COLO668 (cell line): ENCODE measurements around the gene SURF1.
"Not testable (repeated sequence)": the region's sequence is repeated elsewhere in the genome, so short reads cannot be mapped to it uniquely, and the experiment has no call there.

Experiments used
- DNase-seq: peaks from one replicate; lab custom pipeline; 2025; ENCODE audit not compliant: unreplicated experiment; lab: John Stamatoyannopoulos, UW

The SURF1 gene

DNA sequence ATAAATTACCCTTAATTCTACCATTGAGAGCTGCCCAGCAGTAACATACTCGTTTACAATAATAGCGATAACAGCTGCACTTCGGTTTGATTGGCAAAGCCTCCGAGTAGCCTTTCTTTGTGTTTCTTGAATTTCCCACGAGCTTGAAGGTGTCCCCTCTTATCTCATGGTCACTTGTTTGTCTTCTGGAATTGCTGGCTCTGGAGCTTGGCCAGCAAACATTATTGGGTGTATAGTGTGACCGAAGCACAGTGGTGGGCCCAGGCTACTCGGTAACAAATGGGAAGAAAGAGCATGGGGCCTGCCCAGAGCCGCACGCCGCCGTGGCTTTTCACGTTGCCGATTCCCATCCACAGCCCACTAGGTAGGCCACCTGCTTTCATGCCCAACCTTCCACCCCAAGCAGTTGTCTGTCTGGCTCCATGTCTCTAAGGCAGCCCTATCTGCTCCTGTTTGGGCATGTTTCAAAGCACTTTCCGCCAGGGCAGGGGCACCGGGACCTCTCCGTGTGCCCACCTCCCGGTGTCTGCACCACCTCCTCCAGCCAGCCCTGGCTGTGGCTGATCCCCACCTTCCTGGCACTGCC lies 28.5 kb upstream of the SURF1 start:
- no peak for DNase-seq

DNA sequence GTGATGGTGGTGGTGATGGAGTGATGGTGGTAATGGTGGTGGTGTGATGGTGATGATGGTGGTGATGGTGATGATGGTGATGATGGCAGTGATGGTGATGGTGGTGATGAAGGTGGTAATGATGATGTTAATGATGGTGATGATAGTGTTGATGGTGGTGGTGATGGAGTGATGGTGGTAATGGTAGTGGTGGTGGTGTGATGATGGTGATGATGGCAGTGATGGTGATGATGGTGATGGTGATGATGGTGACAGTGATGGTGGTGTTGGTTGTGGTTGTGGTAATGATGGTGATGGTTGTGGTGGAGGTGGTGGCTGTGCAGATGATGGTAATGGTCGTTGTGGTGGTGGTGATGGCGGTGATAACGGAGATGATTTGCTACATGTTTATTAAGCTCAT lies 27.2 kb upstream of the SURF1 start:
- no peak for DNase-seq

DNA sequence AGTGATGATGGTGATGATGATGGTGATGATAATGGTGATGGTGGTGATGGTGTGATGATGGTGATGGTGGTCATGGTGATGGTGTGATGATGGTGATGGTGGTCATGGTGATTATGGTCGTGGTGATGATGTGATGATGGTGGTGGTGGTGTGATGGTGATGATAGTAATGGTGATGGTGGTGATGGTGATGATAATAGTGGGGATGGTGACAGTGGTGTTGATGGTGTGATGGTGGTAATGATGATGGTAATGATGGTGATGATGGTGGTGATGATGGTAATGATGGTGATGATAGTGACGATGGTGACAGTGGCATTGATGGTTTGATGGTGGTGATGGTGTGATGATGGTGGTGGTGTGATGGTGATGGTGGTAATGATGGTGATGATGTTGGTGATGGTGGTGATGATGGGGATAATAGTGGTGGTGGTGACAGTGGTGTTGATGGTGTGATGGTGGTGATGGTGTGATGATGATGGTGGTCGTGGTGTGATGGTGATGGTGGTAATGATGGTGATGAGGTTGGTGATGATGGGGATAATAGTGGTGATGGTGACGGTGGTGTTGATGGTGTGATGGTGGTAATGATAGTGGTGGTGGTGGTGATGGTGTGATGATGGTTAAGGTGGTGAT lies 26.3 kb upstream of the SURF1 start:
- no peak for DNase-seq

DNA sequence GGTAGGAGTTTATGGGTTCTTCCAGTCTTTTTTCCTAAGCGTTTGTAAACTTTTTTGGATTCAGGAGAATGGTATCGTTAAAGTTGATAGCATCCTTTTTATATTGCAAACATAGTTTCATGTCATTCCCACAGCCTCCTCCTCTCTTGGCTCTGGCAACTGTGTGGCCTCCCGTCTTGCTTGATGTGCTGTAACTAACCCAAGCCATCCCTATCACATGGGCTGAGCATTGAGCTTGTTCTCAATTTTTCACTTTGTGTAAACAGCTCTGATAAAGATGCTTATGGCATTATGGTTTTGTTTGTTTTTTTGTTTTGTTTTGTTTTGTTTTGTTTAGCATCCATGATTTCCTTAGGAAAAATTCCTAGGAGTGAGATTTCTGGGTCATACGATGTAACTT lies 24.4 kb upstream of the SURF1 start:
- DNase-seq = no peak

DNA sequence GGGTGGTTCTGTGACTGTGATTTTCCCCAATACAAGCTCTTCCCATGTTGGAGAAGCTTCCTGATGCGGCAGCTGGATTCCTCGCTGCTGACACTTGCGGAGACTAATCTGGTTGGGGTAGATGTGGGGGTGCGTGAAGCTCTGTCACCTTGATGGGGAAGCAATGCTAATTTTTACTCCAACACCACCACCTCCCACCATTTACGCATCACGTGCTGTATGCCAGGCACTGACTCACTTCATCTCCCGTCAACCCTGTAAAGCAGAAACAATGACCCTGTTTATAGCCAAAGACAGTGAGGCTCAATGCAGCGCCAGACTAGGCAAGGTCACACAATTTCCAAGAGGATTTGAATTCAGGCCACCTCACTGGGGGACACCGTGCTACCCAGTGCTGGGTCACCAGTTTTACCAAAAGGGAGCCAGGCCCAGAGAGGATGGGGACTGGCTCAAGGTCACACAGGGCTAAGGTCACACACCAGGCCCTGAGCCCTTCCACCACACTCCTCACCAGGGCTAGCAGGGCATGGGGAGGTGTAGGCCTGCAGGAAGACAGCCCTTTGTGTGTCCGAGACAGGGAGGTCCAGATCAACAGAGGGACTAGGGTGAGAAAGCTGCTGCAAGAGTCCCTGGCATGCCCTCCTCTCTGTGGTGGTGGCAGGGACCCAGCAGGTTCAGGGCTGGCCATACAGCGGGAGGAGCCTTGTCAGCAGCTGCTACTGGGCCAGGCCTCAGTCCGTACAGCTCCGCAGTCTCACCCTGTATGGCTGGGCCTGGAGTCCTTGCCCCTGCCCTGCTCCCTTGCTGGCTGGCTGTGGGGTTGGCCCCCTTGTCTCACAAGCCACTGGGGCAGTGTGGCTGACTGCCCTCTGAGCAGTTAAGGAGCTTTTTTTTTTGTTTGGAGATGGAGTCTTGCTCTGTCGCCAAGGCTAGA lies 23.1 kb upstream of the SURF1 start:
- no peak for DNase-seq

DNA sequence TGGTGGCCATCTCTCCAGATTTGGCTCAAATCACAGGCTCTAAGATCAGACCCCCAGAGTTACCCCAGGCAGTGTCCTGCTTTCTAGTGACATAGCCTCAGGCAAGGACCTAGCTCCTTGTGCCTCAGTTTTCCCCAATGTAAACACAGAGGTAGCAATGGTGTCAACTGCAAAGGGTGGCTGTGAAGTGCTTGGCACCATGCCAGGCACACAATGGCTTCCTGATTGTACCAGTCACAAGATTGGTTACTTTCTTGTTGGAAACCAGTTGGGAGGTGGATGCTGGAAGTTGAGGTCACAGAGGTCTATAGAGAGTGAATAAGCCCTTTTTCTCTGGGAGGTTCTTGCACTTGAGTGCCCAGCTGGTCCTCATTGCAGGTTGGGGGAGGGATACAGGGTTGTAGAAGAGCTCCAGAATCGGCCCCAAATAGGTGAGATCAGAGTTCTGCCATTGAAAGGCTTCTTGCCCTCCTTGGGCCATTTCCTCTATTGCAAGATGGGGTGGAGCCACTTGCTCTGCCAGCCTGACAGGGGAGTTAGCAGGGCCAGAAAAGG lies 22.2 kb upstream of the SURF1 start:
- DNase-seq = peak; percentile 48

DNA sequence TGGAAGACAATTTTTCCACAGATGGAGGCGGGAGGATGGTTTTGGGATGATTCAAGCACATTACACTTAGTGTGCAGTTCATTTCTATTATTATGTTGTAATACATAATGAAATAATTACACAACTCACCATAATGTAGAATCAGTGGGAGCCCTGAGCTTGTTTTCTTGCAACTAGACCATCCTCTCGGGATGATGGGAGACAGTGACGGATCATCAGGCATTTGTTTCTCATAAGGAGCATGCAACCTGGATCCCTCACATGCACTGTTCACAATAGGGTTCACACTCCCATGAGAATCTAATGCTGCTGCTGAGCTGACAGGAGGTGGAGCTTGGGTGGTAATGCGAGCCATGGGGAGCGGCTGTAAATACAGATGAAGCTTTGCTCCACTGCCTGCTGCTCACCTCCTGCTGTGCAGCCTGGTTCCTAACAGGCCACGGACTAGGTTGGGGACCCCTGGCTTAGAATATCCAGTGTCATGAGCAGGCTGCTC lies 21.5 kb upstream of the SURF1 start:
- DNase-seq = peak; percentile 73

DNA sequence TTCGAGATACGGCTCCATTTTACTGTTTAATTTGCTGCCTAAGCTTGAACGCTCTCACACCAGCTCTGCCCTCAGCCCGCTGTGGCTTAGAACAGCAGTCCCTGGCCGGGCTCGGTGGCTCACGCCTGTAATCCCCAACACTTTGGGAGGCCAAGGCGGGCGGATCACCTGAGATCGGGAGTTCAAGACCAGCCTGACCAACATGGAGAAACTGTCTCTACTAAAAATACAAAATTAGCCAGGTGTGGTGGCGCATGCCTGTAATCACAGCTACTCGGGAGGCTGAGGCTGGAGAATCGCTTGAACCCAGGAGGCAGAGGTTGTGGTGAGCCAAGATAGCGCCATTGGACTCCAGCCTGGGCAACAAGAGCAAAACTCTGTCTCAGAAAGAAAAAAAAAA lies 21.0 kb upstream of the SURF1 start:
- not testable (repeated sequence) for DNase-seq

DNA sequence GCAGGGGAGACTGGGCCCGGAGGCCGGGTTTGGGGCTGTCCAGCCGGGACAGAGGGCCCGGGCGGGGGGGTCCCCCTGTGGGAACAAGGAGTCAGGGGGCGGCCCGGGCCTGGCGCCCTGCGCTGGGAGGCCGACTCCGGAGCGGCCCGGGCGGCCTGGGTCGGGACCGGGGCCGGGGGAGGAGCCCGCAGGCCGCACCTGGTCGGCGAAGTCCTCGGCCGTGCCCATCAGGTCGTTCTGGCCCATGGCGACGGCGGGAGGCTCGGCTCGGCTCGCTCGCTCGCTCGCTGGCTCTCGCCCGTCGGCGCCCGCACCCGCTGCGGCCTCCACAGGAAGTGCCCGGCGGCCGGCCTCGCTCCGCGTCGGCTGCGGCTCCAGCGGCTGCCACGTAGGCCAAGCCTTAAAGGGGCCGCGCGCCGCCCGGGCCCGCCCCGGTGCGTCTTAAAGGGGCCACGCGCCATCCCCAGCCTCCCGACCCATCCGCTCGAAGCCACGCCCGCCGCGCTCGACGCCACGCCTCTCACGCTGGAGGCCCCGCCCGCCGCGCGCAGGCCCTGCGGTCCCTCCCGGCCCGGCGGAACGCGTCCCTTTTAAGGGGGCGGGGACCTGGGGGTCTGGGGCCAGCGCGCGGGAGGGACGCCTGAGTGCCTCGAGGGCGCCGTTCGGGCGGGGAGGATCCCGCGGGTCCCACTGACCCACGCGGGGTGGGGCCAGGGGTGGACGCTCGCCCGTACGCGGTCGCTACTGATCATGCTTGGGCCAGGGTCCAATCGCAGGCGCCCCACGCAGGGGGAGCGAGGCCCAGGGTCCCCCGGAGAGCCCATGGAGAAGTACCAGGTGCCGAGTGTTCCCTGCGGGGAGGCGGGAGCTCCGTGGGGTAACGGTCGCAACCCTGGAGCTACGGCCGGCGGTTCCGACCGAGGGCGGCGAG lies 19.7 kb upstream of the SURF1 start, which contains the start of the genes STKLD1 and SURF4:
Gene STKLD1 (plus strand): TSS at position 643 of the 931 bp plus-strand sequence. CDS start 108 bp downstream, at position 751.
Gene SURF4 (minus strand): TSS at position 337 of the 931 bp plus-strand sequence. CDS start 91 bp downstream, at position 246.
- DNase-seq = peak; percentile 98

DNA sequence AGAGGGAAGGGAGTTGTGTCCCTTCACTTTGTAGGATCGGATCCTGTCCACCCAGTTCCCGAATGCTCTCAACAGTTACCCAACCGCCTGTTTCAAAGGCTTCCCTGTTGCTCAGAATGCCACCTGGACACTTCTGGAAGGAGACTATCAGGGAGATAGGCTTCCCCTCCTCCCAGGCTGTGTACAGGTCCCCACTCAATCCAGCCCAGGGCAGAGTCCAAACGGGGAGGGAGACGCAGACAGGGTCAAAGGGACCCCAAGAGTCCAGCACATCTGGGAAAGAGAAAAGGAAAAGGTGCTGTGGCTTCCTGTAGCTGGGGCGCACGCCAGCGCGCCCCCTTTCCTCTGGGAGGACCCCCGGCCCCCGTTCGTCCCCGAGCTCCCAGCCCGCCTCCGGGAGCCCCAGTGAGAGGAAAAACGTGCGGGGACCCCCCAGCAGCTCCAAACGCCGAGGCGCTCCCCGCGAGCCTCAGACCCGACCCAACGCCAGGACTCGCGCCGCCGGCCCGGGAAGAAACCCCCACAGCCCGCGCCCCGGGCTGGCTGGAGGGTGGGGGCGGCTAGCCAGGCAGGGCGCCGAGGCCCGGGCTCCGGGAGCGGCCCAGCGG lies 18.9 kb upstream of the SURF1 start:
- DNase-seq = peak; percentile 52

DNA sequence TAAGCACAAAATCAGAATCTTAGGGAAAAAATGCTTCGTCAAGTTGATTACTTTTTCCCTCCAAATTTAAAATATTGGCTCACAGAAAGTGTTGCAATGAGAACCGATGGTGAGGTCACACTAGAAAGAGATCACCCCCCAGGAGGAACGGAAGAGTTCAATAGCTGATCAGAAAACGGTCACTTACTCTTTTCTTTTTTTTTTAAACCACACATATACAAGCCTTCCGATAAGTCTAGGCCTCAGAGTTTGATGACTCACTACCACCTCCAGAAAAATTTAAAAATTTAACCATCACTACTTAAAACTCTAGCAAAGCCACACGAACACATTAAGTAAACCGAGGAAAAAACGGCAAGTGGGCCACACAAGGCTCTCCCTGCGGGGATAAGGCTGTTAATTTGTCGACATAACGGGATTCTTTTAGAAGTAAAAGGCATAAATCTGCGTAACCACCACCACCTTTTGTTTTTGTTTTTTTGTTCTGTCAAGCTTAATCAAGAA lies 18.4 kb upstream of the SURF1 start:
- no peak for DNase-seq

DNA sequence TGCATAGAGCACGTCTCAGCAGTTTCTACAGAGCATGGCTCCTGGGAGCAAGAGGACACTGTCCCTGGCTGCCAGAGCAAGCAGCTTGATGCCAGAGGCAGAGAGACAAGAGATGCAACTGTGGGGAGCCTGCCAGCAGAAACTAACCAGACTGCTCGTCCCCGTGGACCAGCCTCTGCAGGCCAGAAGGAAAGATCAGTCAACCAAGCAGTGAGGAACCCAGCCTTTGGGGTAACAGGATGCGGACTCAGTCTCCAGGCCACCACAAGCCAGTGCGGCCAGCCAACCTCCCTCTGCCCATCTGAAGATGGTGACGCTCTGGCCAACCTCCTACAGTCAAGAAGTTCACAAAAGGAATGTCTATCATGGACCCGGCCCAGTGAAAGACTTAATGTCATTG lies 15.9 kb upstream of the SURF1 start:
- no peak for DNase-seq

DNA sequence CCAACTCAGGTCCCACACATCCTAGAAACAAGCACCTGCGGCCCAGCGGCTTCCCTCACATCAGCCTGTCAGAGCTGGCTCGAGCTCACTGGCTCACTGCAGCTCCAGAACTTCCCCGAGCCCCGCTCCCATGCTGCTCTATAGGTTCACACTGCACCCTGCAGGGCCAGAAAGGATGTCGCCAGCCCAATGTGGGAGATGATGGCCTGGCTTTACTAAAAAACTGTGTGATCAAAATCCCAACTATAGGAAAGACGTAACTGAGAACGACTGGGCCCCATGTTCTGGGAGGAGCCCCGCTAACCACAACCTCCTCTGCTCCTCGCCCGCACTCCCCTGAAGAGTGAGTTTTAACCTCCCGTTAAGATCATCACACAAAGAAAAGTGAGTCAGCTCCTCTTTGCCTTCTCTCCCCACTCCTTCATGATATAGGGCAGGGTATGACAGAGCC lies 15.0 kb upstream of the SURF1 start:
- DNase-seq = no peak

DNA sequence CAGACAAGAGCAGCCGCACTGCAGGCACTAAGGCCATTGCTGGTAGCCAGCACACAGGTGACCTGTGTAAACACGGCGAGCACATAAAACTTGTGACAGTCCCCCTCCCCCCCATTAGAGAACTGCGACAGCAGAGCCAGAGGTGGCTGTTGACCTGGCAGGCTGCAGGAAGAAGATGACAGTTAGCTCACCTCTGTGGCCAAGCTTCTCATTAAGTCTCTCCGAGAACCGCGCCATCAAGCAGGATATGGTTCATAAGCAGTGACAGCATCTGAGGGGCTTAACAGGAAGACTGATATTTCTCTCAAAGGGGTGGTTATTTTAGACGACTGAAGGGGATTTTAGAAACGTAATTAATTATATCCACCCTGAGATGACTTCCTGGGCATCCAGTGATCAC lies 14.4 kb upstream of the SURF1 start:
- DNase-seq = no peak

DNA sequence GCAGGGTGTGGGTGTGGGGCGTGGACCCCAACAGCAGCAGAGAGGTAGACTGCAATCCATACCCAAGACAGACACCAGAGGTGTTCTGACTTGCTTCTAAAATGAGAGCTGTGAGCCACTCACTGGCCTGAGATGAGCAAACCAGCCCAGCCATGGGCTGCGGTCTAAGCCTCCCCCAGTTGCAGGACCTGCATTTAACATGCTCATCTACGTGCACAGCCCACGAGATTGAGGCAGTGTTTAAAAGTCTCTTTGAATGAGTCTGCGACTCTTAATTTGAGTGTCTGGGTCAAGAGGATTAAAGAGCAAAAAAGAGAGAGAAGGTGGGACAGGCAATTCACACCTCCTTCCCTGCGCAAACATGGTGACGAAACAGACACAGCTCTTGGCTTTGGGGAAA lies 13.6 kb upstream of the SURF1 start:
- no peak for DNase-seq

DNA sequence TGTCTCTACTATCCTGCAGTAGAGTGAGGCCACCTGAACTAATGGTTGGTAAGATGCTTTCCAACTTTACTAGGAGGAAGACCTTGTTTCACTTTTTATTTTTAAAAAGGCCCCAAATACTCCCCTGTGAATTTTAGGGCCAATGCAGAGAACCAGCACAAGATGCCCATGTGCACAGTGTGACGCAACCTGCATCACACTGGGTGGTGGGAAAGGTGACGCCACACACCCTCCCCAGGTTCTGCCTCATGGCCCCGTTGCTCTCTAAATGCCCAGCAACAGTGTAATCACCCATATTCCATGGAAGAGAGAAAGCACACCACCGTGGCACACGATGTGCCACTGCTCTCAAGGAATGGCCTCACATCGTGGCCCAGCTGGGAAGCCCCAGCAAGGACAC lies 13.1 kb upstream of the SURF1 start:
- no peak for DNase-seq

DNA sequence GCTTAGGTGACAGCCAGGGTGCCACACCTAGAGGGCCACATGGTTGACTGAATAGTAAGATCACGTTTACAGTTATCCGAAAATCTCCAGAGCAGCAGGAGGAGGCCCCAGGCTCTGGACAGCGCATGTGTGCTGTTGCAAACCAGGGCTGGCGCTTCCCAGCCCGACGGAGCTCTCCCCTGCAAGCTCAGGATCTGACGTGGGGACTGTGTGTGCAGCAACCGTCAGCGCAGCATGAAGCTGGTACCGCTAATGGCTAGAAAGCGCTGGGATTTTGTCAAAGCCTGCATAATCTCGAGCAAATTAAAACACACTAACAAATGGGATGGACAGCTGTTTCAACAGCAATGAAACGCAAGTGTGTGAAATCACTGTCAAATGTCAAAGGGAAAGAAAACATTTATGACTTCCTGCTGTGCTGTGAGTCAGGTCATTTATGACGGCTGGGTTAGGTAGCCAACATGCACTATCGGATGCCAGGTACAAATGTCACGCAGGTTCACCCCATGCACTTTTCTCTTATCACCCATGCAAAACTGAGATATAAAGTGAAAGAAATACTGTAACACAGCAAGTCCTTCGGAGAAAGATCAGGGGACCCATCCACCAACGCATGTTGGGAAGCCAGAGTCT lies 12.1 kb upstream of the SURF1 start:
- peak; percentile 59 for DNase-seq

DNA sequence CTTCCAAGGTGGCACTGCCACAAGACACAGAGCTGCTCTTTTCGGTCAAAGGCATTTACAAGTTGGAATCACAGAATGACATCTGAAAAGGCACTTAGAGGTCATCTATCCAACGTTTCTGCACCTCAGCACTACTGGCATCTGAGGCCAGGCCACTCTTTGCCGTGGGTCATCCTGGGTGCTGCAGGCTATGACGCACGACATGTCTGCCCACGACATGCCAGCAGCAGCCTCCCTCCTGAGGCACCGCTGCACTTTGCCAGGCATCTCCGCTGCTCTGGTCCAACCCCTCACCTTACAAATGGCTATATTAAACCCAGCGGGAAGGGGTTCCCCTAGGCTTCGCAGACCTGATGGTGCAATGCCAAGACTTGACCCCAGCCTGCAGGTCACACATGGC lies 11.5 kb upstream of the SURF1 start:
- DNase-seq = no peak

DNA sequence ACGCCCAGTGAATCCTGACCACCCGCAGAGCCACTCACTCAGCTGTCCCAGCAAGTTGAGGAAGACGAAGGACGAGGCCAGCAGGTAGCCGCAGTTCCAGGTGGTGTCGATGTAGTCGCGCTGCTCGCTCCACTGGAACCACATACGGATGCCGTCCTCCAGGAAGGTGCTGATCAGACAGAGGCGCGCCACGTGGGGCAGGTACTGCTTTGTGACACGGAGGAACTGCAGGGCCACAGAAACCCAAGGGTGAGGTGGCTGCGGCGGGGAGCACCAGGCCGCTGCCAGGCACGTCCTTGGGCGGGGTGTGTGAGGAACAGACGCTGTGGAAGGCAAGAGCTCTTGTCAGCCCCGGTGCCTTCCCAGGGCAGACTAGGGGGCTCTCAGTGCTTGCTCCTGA lies 10.9 kb upstream of the SURF1 start:
- DNase-seq = no peak
